Testis (tissue), 2 donors: ENCODE results near the gene HAPLN1.

Experiments
- CTCF ChIP-seq, 3 experiments: fragments of 450-650 bp in 2 of 3; fragments of 200-600 bp in 1 of 3; sonication (generic) in 1 of 3; IDR thresholded peaks; one replicate each; pipeline ENCODE4 v1.5.1; 2016 to 2019; ENCODE audit warnings: antibody characterized with exemption in 3 of 3, mild to moderate bottlenecking in 2 of 3, moderate library complexity in 1 of 3
- POLR2A ChIP-seq: fragments of 450-650 bp; IDR thresholded peaks from one replicate; pipeline ENCODE4 v1.6.1; 2017; ENCODE audit warnings: antibody characterized with exemption, mild to moderate bottlenecking, moderate library complexity

- TF ChIP-seq CTCF (IDR thresholded peaks at IDR 0.05) (no peak), POLR2A (no peak)
Observed at GRCh38 chr5:83683836-83684235, 36.8 kb downstream of the HAPLN1 start.
